ENCODE data around the gene RALGAPB.

RALGAPB gene

DNA sequence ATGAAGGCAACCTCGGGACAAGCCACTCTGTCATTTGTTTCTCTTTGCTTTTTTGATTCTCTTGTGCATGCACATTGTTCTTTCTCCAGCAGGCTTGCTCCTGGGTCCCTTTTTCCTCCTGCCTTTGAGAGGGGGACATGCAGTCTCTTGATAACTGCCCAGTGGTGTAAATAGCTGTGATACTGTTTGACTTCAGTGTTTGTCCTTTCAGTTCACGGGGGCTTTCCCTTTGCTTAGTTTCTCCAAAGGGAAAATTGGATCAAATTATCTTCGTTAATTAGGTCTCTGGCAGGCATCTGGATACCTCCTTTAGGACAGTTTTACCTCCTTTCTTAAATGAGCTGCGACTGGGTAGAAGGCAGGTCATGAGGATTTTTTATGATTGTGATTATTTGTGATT lies 41.5 kb downstream of the RALGAPB start:
- peaks cover 28 to 51% of the 10 kb centered on the region in 2 donors for H3K36me3 ChIP-seq (ENCODE audit: control insufficient read depth in 1 of 2, insufficient read depth in 2 of 2, low read length in 2 of 2)
- no peaks in the 10 kb centered on the region for H3K4me1 ChIP-seq (ENCODE audit: control insufficient read depth in 1 of 2, insufficient read depth in 2 of 2, low read length in 2 of 2)
- H3K9ac ChIP-seq (ENCODE audit: low read depth in 1 of 2, low read length in 2 of 2): no peak overlapping the region
- no peaks in the 10 kb centered on the region for H3K27me3 ChIP-seq (ENCODE audit: control insufficient read depth in 1 of 2, insufficient read depth in 2 of 2, low read length in 2 of 2)
- H3K4me3 ChIP-seq (ENCODE audit: low read depth in 1 of 2, low read length in 2 of 2): no peak overlapping the region
- no peak overlapping the region for H3K27ac ChIP-seq (ENCODE audit: low read depth, low read length)
- no peaks in the 10 kb centered on the region for H3K9me3 ChIP-seq (ENCODE audit: control insufficient read depth in 1 of 2, low read length in 2 of 2)

DNA sequence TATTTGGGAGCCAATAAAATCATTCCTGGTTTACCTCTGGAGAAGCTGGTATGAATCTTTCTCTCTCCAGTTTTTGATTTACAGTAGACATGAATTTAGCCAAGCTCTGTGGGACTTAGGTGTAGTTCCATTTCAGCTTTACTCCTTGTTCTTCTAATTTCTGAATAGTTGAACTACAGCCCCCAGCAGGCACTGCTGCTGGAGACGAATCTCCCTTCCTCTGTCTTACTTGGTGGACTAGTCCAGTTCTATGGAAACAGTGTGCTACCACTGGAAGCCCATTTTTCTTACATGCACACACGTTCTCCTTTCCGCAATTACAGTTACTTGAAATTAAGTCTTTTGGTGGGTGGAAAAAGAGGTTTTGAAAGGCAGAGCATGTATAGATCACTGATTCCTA lies 42.3 kb downstream of the RALGAPB start:
- Histone ChIP-seq H3K36me3 (ENCODE audit: control insufficient read depth in 1 of 2, insufficient read depth in 2 of 2, low read length in 2 of 2) (peaks cover 28 to 49% of the 10 kb centered on the region in 2 donors), H3K4me1 (ENCODE audit: control insufficient read depth in 1 of 2, insufficient read depth in 2 of 2, low read length in 2 of 2) (no peaks in the 10 kb centered on the region), H3K9me3 (ENCODE audit: control insufficient read depth in 1 of 2, low read length in 2 of 2) (no peaks in the 10 kb centered on the region), H3K9ac (ENCODE audit: low read depth in 1 of 2, low read length in 2 of 2) (no peak overlapping the region), H3K4me3 (ENCODE audit: low read depth in 1 of 2, low read length in 2 of 2) (no peak overlapping the region), H3K27ac (ENCODE audit: low read depth, low read length) (no peak overlapping the region), H3K27me3 (ENCODE audit: control insufficient read depth in 1 of 2, insufficient read depth in 2 of 2, low read length in 2 of 2) (no peaks in the 10 kb centered on the region)

DNA sequence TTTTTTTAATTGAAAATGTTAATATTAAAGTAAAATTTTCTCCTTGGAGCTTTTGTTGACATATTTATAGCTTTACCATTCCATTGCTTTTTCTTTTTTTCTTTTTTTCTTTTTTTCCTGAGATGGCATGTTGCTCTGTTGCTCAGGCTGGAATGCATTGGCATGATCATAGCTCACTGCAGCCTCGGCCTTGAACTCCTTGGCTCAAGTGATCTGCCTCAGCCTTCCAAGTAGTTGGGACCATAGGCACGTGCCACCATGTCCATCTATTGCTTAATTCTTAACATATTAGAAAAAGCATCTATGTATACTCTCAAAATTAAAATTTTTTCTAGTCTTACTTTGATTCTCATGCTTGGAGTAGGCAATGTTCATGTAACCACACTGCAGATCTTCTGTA lies 43.0 kb downstream of the RALGAPB start:
- no peaks in the 10 kb centered on the region for H3K9me3 ChIP-seq (ENCODE audit: control insufficient read depth in 1 of 2, low read length in 2 of 2)
- no peak overlapping the region for H3K9ac ChIP-seq (ENCODE audit: low read depth in 1 of 2, low read length in 2 of 2)
- H3K4me3 ChIP-seq (ENCODE audit: low read depth in 1 of 2, low read length in 2 of 2): no peak overlapping the region
- H3K27ac ChIP-seq (ENCODE audit: low read depth, low read length): no peak overlapping the region
- H3K36me3 ChIP-seq (ENCODE audit: control insufficient read depth in 1 of 2, insufficient read depth in 2 of 2, low read length in 2 of 2): peaks cover 28 to 47% of the 10 kb centered on the region in 2 donors
- H3K4me1 ChIP-seq (ENCODE audit: control insufficient read depth in 1 of 2, insufficient read depth in 2 of 2, low read length in 2 of 2): no peaks in the 10 kb centered on the region
- no peaks in the 10 kb centered on the region for H3K27me3 ChIP-seq (ENCODE audit: control insufficient read depth in 1 of 2, insufficient read depth in 2 of 2, low read length in 2 of 2)

DNA sequence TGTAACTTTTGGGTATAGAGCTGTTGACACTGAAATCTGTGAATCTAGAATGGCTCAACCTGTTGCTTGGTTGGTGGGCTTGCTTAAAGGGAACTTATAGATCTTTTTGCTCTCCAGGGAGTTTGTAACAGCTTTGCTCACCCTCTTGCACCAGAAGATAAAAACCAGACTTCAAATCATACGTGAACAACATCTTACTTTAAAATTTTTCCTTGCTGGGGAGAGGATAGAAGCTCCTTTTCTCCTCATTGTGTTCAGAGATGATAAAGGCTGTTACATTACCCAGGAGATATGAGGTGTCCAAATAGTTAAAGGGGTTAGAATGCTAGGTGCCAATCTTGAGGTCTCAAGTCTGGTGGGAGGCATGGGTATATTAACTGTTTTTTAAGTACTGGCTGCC lies 46.8 kb downstream of the RALGAPB start:
- H3K27me3 ChIP-seq (ENCODE audit: control insufficient read depth in 1 of 2, insufficient read depth in 2 of 2, low read length in 2 of 2): no peaks in the 10 kb centered on the region
- H3K36me3 ChIP-seq (ENCODE audit: control insufficient read depth in 1 of 2, insufficient read depth in 2 of 2, low read length in 2 of 2): peaks cover 33 to 54% of the 10 kb centered on the region in 2 donors
- no peaks in the 10 kb centered on the region for H3K9me3 ChIP-seq (ENCODE audit: control insufficient read depth in 1 of 2, low read length in 2 of 2)
- H3K9ac ChIP-seq (ENCODE audit: low read depth in 1 of 2, low read length in 2 of 2): no peak overlapping the region
- H3K4me3 ChIP-seq (ENCODE audit: low read depth in 1 of 2, low read length in 2 of 2): no peak overlapping the region
- no peaks in the 10 kb centered on the region for H3K4me1 ChIP-seq (ENCODE audit: control insufficient read depth in 1 of 2, insufficient read depth in 2 of 2, low read length in 2 of 2)
- no peak overlapping the region for H3K27ac ChIP-seq (ENCODE audit: low read depth, low read length)

DNA sequence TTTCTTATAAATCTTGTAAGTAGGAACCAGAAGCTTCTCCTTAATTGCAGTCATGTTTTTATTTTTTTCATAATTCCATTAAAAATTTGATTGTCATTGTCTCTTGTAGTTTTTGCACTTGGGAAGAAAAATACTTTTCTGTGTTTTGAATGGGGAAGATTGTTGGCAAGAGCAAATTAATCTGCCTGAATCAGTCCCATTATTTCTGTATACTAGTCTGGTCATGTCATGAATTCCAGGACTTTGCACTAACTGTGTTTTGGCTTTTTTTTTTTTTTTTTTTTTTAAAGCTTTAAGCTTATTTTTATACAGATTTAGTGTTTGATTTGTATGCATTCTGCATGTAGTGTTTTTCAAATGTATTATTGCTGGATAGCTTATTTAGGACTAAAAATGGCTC lies 47.6 kb downstream of the RALGAPB start:
- H3K4me1 ChIP-seq (ENCODE audit: control insufficient read depth in 1 of 2, insufficient read depth in 2 of 2, low read length in 2 of 2): no peaks in the 10 kb centered on the region
- no peaks in the 10 kb centered on the region for H3K27me3 ChIP-seq (ENCODE audit: control insufficient read depth in 1 of 2, insufficient read depth in 2 of 2, low read length in 2 of 2)
- no peak overlapping the region for H3K9ac ChIP-seq (ENCODE audit: low read depth in 1 of 2, low read length in 2 of 2)
- no peak overlapping the region for H3K27ac ChIP-seq (ENCODE audit: low read depth, low read length)
- peaks cover 30 to 60% of the 10 kb centered on the region in 2 donors for H3K36me3 ChIP-seq (ENCODE audit: control insufficient read depth in 1 of 2, insufficient read depth in 2 of 2, low read length in 2 of 2)
- no peaks in the 10 kb centered on the region for H3K9me3 ChIP-seq (ENCODE audit: control insufficient read depth in 1 of 2, low read length in 2 of 2)
- no peak overlapping the region for H3K4me3 ChIP-seq (ENCODE audit: low read depth in 1 of 2, low read length in 2 of 2)

DNA sequence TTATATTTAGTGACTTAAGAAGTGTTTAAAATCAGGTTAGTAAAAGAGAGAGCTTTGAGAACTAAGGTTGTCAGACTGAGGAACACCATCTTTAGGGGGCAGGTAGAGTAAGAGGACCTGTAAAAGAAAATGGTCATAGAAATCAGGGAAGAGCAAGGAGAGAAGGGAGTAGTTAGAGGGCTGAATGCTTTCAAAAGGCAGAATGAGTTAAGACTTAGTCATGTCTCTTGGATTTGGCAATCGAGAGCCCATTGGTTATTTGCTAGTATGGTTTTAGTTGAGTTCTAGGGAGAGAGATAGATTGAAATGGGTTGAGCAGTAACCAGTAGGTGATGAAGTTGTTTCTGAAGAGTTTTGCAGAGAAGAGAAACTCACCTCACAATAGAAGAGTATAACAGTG lies 51.1 kb downstream of the RALGAPB start:
- H3K36me3 ChIP-seq (ENCODE audit: control insufficient read depth in 1 of 2, insufficient read depth in 2 of 2, low read length in 2 of 2): peaks cover 33 to 55% of the 10 kb centered on the region in 2 donors
- no peaks in the 10 kb centered on the region for H3K4me1 ChIP-seq (ENCODE audit: control insufficient read depth in 1 of 2, insufficient read depth in 2 of 2, low read length in 2 of 2)
- no peak overlapping the region for H3K27ac ChIP-seq (ENCODE audit: low read depth, low read length)
- H3K27me3 ChIP-seq (ENCODE audit: control insufficient read depth in 1 of 2, insufficient read depth in 2 of 2, low read length in 2 of 2): no peaks in the 10 kb centered on the region
- H3K4me3 ChIP-seq (ENCODE audit: low read depth in 1 of 2, low read length in 2 of 2): no peak overlapping the region
- no peak overlapping the region for H3K9ac ChIP-seq (ENCODE audit: low read depth in 1 of 2, low read length in 2 of 2)
- H3K9me3 ChIP-seq (ENCODE audit: control insufficient read depth in 1 of 2, low read length in 2 of 2): no peaks in the 10 kb centered on the region

DNA sequence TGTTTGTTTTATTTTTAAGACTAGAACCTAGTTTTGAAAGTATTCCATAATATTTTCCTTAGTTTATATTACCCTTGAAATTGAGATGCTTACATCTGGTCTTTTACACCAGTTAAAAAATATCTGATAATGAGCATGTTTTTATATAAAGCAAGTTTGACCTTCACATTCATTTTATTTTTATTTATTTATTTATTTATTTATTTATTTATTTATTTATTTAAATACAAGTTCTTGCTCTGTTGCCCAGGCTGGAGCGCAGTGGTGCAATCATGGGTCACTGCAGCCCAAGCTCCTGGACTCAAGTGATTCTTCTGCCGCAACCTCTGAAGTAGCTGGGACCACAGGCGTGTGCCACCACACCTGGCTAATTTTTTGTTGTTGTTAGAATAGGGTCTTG lies 55.5 kb downstream of the RALGAPB start:
- Histone ChIP-seq H3K27ac (ENCODE audit: low read depth, low read length) (no peak overlapping the region), H3K4me3 (ENCODE audit: low read depth in 1 of 2, low read length in 2 of 2) (no peak overlapping the region), H3K4me1 (ENCODE audit: control insufficient read depth in 1 of 2, insufficient read depth in 2 of 2, low read length in 2 of 2) (no peaks in the 10 kb centered on the region), H3K9ac (ENCODE audit: low read depth in 1 of 2, low read length in 2 of 2) (no peak overlapping the region), H3K9me3 (ENCODE audit: control insufficient read depth in 1 of 2, low read length in 2 of 2) (no peaks in the 10 kb centered on the region), H3K27me3 (ENCODE audit: control insufficient read depth in 1 of 2, insufficient read depth in 2 of 2, low read length in 2 of 2) (no peaks in the 10 kb centered on the region), H3K36me3 (ENCODE audit: control insufficient read depth in 1 of 2, insufficient read depth in 2 of 2, low read length in 2 of 2) (peaks cover 23 to 61% of the 10 kb centered on the region in 2 donors)

DNA sequence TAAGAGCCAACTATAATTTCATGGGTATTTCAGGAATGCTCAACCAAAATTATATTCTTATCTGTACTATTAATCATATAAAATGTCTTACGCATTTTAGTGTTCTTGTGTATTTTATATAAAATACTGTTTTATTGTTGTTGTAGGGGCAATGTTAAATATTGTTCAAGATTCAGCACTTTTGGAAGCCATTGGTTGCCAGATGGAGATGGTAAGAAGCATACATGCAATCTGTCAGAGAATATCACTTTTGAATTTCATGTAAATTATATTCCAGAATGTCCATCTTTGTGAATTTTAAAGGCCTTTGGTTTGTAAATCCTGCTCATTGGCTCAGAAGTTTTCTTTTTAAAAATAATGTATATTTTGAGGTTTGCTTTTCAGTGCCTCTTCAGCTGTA lies 58.4 kb downstream of the RALGAPB start:
- no peak overlapping the region for H3K9ac ChIP-seq (ENCODE audit: low read depth in 1 of 2, low read length in 2 of 2)
- no peak overlapping the region for H3K27ac ChIP-seq (ENCODE audit: low read depth, low read length)
- H3K4me1 ChIP-seq (ENCODE audit: control insufficient read depth in 1 of 2, insufficient read depth in 2 of 2, low read length in 2 of 2): no peaks in the 10 kb centered on the region
- H3K27me3 ChIP-seq (ENCODE audit: control insufficient read depth in 1 of 2, insufficient read depth in 2 of 2, low read length in 2 of 2): no peaks in the 10 kb centered on the region
- H3K36me3 ChIP-seq (ENCODE audit: control insufficient read depth in 1 of 2, insufficient read depth in 2 of 2, low read length in 2 of 2): peaks cover 32 to 66% of the 10 kb centered on the region in 2 donors
- H3K4me3 ChIP-seq (ENCODE audit: low read depth in 1 of 2, low read length in 2 of 2): no peak overlapping the region
- H3K9me3 ChIP-seq (ENCODE audit: control insufficient read depth in 1 of 2, low read length in 2 of 2): no peaks in the 10 kb centered on the region

DNA sequence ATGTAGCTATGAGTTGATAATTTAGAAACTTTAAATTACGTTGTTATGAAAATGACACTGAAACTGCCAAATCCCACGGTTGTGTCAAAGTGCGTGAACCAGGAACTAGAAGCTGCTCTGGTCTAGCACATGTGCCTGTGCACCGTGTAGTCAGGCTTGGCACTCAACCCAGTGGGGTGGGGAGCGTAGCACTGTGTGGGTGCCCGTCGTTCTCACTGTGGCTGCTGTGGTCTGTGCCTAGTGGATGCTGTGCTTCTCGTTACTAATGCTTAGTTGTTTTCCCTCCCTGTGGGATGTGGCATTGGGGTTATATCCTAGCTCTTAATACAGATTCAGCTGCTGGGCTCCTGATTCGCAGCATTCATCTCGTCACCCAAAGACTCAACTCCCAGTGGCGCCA lies 62.1 kb downstream of the RALGAPB start:
- Histone ChIP-seq H3K4me1 (ENCODE audit: control insufficient read depth in 1 of 2, insufficient read depth in 2 of 2, low read length in 2 of 2) (no peaks in the 10 kb centered on the region), H3K9me3 (ENCODE audit: control insufficient read depth in 1 of 2, low read length in 2 of 2) (no peaks in the 10 kb centered on the region), H3K4me3 (ENCODE audit: low read depth in 1 of 2, low read length in 2 of 2) (no peak overlapping the region), H3K9ac (ENCODE audit: low read depth in 1 of 2, low read length in 2 of 2) (no peak overlapping the region), H3K27me3 (ENCODE audit: control insufficient read depth in 1 of 2, insufficient read depth in 2 of 2, low read length in 2 of 2) (no peaks in the 10 kb centered on the region), H3K36me3 (ENCODE audit: control insufficient read depth in 1 of 2, insufficient read depth in 2 of 2, low read length in 2 of 2) (peaks cover 44 to 75% of the 10 kb centered on the region in 2 donors), H3K27ac (ENCODE audit: low read depth, low read length) (no peak overlapping the region)

DNA sequence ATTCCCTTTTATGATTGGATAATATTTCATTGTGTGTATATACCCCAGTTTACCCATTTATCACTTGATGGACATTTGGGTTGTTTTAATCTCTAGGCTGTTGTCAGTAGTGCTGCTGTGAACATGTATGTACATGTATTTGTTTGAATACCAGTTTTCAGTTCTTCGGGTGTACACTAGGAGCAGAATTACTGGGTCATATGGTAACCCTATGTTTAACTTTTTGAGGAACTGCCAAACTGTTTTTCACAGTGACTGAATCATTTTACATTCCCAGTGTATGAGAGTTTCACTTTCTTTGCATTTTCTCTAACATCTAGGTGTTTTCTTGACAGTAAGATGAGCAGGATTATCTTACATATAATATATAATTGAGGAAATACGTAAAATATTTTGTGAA lies 63.7 kb downstream of the RALGAPB start:
- Histone ChIP-seq H3K9ac (ENCODE audit: low read depth in 1 of 2, low read length in 2 of 2) (no peak overlapping the region), H3K4me1 (ENCODE audit: control insufficient read depth in 1 of 2, insufficient read depth in 2 of 2, low read length in 2 of 2) (no peaks in the 10 kb centered on the region), H3K36me3 (ENCODE audit: control insufficient read depth in 1 of 2, insufficient read depth in 2 of 2, low read length in 2 of 2) (peaks cover 52 to 84% of the 10 kb centered on the region in 2 donors), H3K9me3 (ENCODE audit: control insufficient read depth in 1 of 2, low read length in 2 of 2) (no peaks in the 10 kb centered on the region), H3K27me3 (ENCODE audit: control insufficient read depth in 1 of 2, insufficient read depth in 2 of 2, low read length in 2 of 2) (no peaks in the 10 kb centered on the region), H3K27ac (ENCODE audit: low read depth, low read length) (no peak overlapping the region), H3K4me3 (ENCODE audit: low read depth in 1 of 2, low read length in 2 of 2) (no peak overlapping the region)

DNA sequence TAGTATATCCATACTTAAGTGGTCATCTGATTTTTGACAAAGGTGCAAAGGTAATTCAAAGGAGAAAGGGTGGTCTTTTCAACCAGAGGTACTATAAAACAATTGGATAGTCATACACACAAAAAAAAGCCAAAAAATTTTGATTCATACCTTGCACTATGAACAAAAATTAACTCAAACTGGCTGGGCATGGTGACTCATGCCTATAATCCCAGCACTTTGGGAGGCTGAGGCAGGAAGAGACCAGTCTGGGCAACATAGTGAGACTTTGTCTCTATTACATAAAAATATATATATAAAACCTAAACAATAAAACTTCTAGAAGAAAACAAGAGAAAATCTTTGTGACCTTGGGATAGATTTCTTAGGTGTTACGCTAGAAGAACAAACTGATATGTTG lies 64.5 kb downstream of the RALGAPB start:
- Histone ChIP-seq H3K9ac (ENCODE audit: low read depth in 1 of 2, low read length in 2 of 2) (no peak overlapping the region), H3K9me3 (ENCODE audit: control insufficient read depth in 1 of 2, low read length in 2 of 2) (no peaks in the 10 kb centered on the region), H3K27me3 (ENCODE audit: control insufficient read depth in 1 of 2, insufficient read depth in 2 of 2, low read length in 2 of 2) (no peaks in the 10 kb centered on the region), H3K36me3 (ENCODE audit: control insufficient read depth in 1 of 2, insufficient read depth in 2 of 2, low read length in 2 of 2) (peaks cover 61 to 84% of the 10 kb centered on the region in 2 donors), H3K4me1 (ENCODE audit: control insufficient read depth in 1 of 2, insufficient read depth in 2 of 2, low read length in 2 of 2) (no peaks in the 10 kb centered on the region), H3K27ac (ENCODE audit: low read depth, low read length) (no peak overlapping the region), H3K4me3 (ENCODE audit: low read depth in 1 of 2, low read length in 2 of 2) (no peak overlapping the region)
